K562 (cell line): Measurements from ENCODE around the gene TMEM243. TPM values are rescaled to one million over a fixed set of nuclear protein-coding genes. Genes with fewer than 3 reads are reported as not detected.

Experiments used
- ATAC-seq: fragments of 200-7000 bp; cut with Tn5 transposase; 3 replicates; pipeline ENCODE4 v1.9.1; 2020; ENCODE audit warnings: moderate library complexity
- BruUV-seq: library from RNA; stranded (reverse); fragments of 400-500 nt; replicated peaks from 2 replicates; lab custom pipeline; 2021; lab: Mats Ljungman, UMichigan
- CTCF ChIA-PET: fragments of 300-600 bp; formaldehyde crosslinking; extraction: SDS; loops from one replicate; lab custom pipeline; 2021; ENCODE audit warnings: low intra/inter-chr PET ratio; lab: Yijun Ruan, JAX
- POLR2A ChIA-PET: fragments of 300-600, 350-650 bp; sonication (Branson Sonifier 250); formaldehyde crosslinking; extraction: SDS; loops from one replicate; lab custom pipeline; 2021; ENCODE audit warnings: antibody characterized with exemption, inconsistent platforms; lab: Yijun Ruan, JAX
- DNase-seq, 4 experiments: peaks; one replicate each; pipeline versions ENCODE4 v3.0.0 to v3.0.0-alpha.2; 2011 to 2018; ENCODE audit warnings: low spot score in 3 of 4, mixed read lengths in 3 of 4; ENCODE audit errors: extremely low read depth in 1 of 4
- FAIRE-seq: peaks from 2 replicates; lab custom pipeline; 2011; peaks lifted over from hg19 to GRCh38; lab: Jason Lieb, UNC
- H2AFZ ChIP-seq: 2 replicates; pipeline ENCODE4 v1.6.0; 2011; ENCODE audit warnings: low read depth, low read length, control low read depth, inconsistent platforms
- H3K27ac ChIP-seq: fragments of 200-600 bp; 3 replicates; pipeline ENCODE4 v1.8.0; 2011; ENCODE audit warnings: low read depth, mild to moderate bottlenecking, control low read depth, inconsistent platforms, low read length, moderate library complexity, mixed read lengths; ENCODE audit errors: extremely low read depth
- H3K27me3 ChIP-seq, 2 experiments: fragments of 300-600 bp in 1 of 2; 2 replicates in 1 of 2; 3 replicates in 1 of 2; pipeline versions ENCODE4 v1.6.0 to v1.8.0; 2011; ENCODE audit warnings: inconsistent platforms in 2 of 2, low read length in 2 of 2, mild to moderate bottlenecking in 1 of 2, mixed read lengths in 1 of 2, moderate library complexity in 1 of 2; ENCODE audit not compliant: control insufficient read depth in 2 of 2, insufficient read depth in 2 of 2
- H3K36me3 ChIP-seq: fragments of 300-600 bp; 3 replicates; pipeline ENCODE4 v1.8.0; 2011; ENCODE audit warnings: mild to moderate bottlenecking, low read length, inconsistent platforms; ENCODE audit not compliant: control insufficient read depth, insufficient read depth
- H3K4me1 ChIP-seq, 2 experiments: fragments of 200-600 bp in 1 of 2; replicated peaks in 1 of 2; 2 replicates in 1 of 2; 3 replicates in 1 of 2; pipeline versions ENCODE4 v1.5.1 to v1.8.0; 2011; ENCODE audit warnings: inconsistent platforms in 2 of 2, low read length in 2 of 2, mild to moderate bottlenecking in 1 of 2, mixed read lengths in 1 of 2, moderate library complexity in 1 of 2; ENCODE audit not compliant: control insufficient read depth in 2 of 2, insufficient read depth in 2 of 2
- H3K4me2 ChIP-seq: 2 replicates; pipeline ENCODE4 v1.6.1; 2011; ENCODE audit warnings: low read length, control low read depth, inconsistent platforms, mixed read lengths; ENCODE audit not compliant: insufficient read depth
- H3K4me3 ChIP-seq: fragments of 200-600 bp; sonication (generic), shearing (Covaris generic); 2 replicates; pipeline ENCODE4 v1.5.1; 2016; ENCODE audit warnings: control low read depth, inconsistent platforms
- H3K79me2 ChIP-seq: fragments of 200-600 bp; 3 replicates; pipeline ENCODE4 v1.8.0; 2011; ENCODE audit warnings: low read length, inconsistent platforms; ENCODE audit not compliant: control insufficient read depth, insufficient read depth
- H3K9ac ChIP-seq, 2 experiments: 2 replicates each; pipeline versions ENCODE4 v1.6.0 to v1.6.1; 2011; ENCODE audit warnings: low read depth in 2 of 2, low read length in 2 of 2, control low read depth in 1 of 2, inconsistent platforms in 1 of 2, mild to moderate bottlenecking in 1 of 2, mixed read lengths in 1 of 2; ENCODE audit not compliant: insufficient read depth in 1 of 2
- H3K9me1 ChIP-seq: one replicate; pipeline ENCODE4 v1.6.0; 2011; ENCODE audit warnings: inconsistent platforms, mild to moderate bottlenecking, low read length, moderate library complexity; ENCODE audit not compliant: control insufficient read depth, insufficient read depth
- H3K9me3 ChIP-seq: replicated peaks from 2 replicates; pipeline ENCODE4 v1.5.1; 2011; ENCODE audit warnings: low read depth, low read length, inconsistent platforms; ENCODE audit not compliant: control insufficient read depth, insufficient read depth
- H4K20me1 ChIP-seq: replicated peaks from 2 replicates; pipeline ENCODE4 v1.6.1; 2011; ENCODE audit warnings: low read length, inconsistent platforms, mixed read lengths; ENCODE audit not compliant: control insufficient read depth, insufficient read depth
- C11orf30 ChIP-seq: fragments of 450-650 bp; IDR thresholded peaks from 2 replicates; pipeline ENCODE4 v1.6.1; 2016; ENCODE audit warnings: low read depth, mild to moderate bottlenecking
- DACH1 ChIP-seq: fragments of 450-650 bp; IDR thresholded peaks from 2 replicates; pipeline ENCODE4 v1.6.1; 2018; ENCODE audit not compliant: partially characterized antibody
- NR2C1 ChIP-seq, 2 experiments: fragments of 450-650 bp; IDR thresholded peaks; 2 replicates each; pipeline ENCODE4 v1.6.1; 2017; ENCODE audit warnings: mild to moderate bottlenecking in 2 of 2, antibody characterized with exemption in 1 of 2, inconsistent platforms in 1 of 2, missing compliant biosample characterization in 1 of 2, missing genetic modification characterization in 1 of 2
- RBM39 ChIP-seq: fragments of 200-400 bp; formaldehyde crosslinking; optimal IDR thresholded peaks from 2 replicates; pipeline ENCODE3; 2018; ENCODE audit warnings: low read depth, low read length
- SAFB2 ChIP-seq: fragments of 200-400 bp; formaldehyde crosslinking; IDR thresholded peaks from 2 replicates; pipeline ENCODE4 v1.6.1; 2018; ENCODE audit warnings: borderline replicate concordance, low read length, low read depth, moderate library complexity; ENCODE audit not compliant: severe bottlenecking
- ZNF408 ChIP-seq: fragments of 250-450 bp; sonication (Bioruptor Pico); IDR thresholded peaks from 2 replicates; pipeline ENCODE4 v1.4.0; 2020; ENCODE audit warnings: low read depth, mild to moderate bottlenecking, moderate library complexity
- ZNF583 ChIP-seq: fragments of 250-450 bp; sonication (Bioruptor Pico); IDR thresholded peaks from 2 replicates; pipeline ENCODE4 v1.4.0; 2020
- WGBS: fragments of 100-300 bp; shearing (Covaris generic); methylation state at CpG from one replicate; pipeline ENCODE4 v1.1.6; 2016; ENCODE audit warnings: low coverage, mixed read lengths; ENCODE audit not compliant: insufficient coverage; ENCODE audit errors: missing lambda C conversion rate; 5-methylcytosine and 5-hydroxymethylcytosine counted together
- in situ Hi-C: fragments of 300-500 bp; cut with MboI; formaldehyde crosslinking; loops from 4 replicates; pipeline ENCODE4 v1.15.0; 2018; ENCODE audit warnings: inconsistent platforms, mixed read lengths
- intact Hi-C: fragments of 100-400 bp; cut with micrococcal nuclease; formaldehyde crosslinking; loops from 2 replicates; pipeline ENCODE4 v1.14.2; 2022
- polyA plus RNA-seq, 8 experiments: library from polyadenylated mRNA; depleted of rRNA in 4 of 8; stranded (reverse) in 5 of 8; unstranded in 3 of 8; fragments of >200 nt; fragmentation: Nextera tagmentation in 2 of 8; fragmentation: Illumina TruSeq in 1 of 8; extraction: Ambion mirVana in 2 of 8; extraction: Trizol in 1 of 8; gene quantifications; 2 replicates each; pipeline versions ENCODE4 v1.2.1 to v1.2.3, GENCODE V29; 2011 to 2014; ENCODE audit warnings: inconsistent platforms in 1 of 8, missing spikeins in 1 of 8
- total RNA-seq, 7 experiments: library from RNA; depleted of rRNA in 6 of 7; stranded (reverse); fragments of >200 nt in 6 of 7; fragmentation: Illumina TruSeq in 2 of 7; extraction: Trizol in 2 of 7; gene quantifications; 2 replicates each; pipeline versions ENCODE4 v1.2.1 to v1.2.3, GENCODE V29; 2011 to 2021; ENCODE audit warnings: low replicate concordance in 1 of 7
- TF ChIP-seq, protein P1 (sequence below): sonication (generic); formaldehyde crosslinking; IDR thresholded peaks from 2 replicates; pipeline ENCODE4 v1.8.1; 2022; ENCODE audit warnings: missing genetic modification reagents
- TF ChIP-seq, protein P2 (sequence below): fragments of 200-800 bp; sonication (Bioruptor generic); IDR thresholded peaks from 2 replicates; pipeline ENCODE4 v1.6.1; 2016; ENCODE audit warnings: missing genetic modification characterization, missing compliant biosample characterization
- TF ChIP-seq, protein P3 (sequence below): fragments of 200-800 bp; sonication (Bioruptor generic); IDR thresholded peaks from 2 replicates; pipeline ENCODE4 v1.6.1; 2017; ENCODE audit warnings: missing genetic modification characterization, missing compliant biosample characterization

Gene TMEM243
- total and polyA plus RNA-seq, 9 of the 15 experiments (the other 6 are each of a cell fraction or from before 2014, with no cell fraction given): 3.9 to 8.6 (median 6.1) TPM

- H3K4me2 ChIP-seq: peak overlapping the region; percentile 99
- 0 out of 2 replicates have a peak, but pooled peaks cover 3% of the 10 kb centered on the region for H4K20me1 ChIP-seq
- in situ Hi-C loops (loop anchor here (5.0 kb wide), 1 partner anchor 214 kb away; no protein-coding TSS in a partner anchor), intact Hi-C loops (loop anchor here (5.0 to 10.0 kb wide), 3 partner anchors 149 to 724 kb away; partner anchors contain the start of genes CROT, DBF4 and SLC25A40)
- H3K4me3 ChIP-seq: peak overlapping the region; percentile 85
- peaks cover 10 to 17% of the 10 kb centered on the region in 2 experiments; a peak in 3 of 5 replicates for H3K4me1 ChIP-seq
- CTCF ChIA-PET: interaction anchor here (1.0 to 1.3 kb wide), 2 partner anchors 225 to 226 kb away, joined by 4 read pairs; no protein-coding TSS in a partner anchor
- no peak for ATAC-seq
- peak overlapping the region; percentile 98 for H3K27ac ChIP-seq
- H3K36me3 ChIP-seq: peaks cover 21% of the 10 kb centered on the region
- no peaks in the 10 kb centered on the region for H3K9me1 ChIP-seq
- H2AFZ ChIP-seq: peak overlapping the region; percentile 97
- no peaks in the 10 kb centered on the region for H3K27me3 ChIP-seq
- no peaks in the 10 kb centered on the region for H3K9me3 ChIP-seq
- FAIRE-seq: no peak
- no TSS peak for BruUV-seq
- peak overlapping the region; percentile 73 to 96 for H3K9ac ChIP-seq
- DNase-seq: no peak
- 10% methylated on average over 9 of the region's 9 CpGs for WGBS
- H3K79me2 ChIP-seq: peaks cover 45% of the 10 kb centered on the region
- POLR2A ChIA-PET: interaction anchor here (1.2 to 5.8 kb wide), 5 partner anchors 9 to 219 kb away, joined by 3 to 59 read pairs (median 8); no protein-coding TSS in a partner anchor
- TF ChIP-seq, protein P1, sequence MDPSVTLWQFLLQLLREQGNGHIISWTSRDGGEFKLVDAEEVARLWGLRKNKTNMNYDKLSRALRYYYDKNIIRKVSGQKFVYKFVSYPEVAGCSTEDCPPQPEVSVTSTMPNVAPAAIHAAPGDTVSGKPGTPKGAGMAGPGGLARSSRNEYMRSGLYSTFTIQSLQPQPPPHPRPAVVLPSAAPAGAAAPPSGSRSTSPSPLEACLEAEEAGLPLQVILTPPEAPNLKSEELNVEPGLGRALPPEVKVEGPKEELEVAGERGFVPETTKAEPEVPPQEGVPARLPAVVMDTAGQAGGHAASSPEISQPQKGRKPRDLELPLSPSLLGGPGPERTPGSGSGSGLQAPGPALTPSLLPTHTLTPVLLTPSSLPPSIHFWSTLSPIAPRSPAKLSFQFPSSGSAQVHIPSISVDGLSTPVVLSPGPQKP: no peak
- TF ChIP-seq ZNF583 (CRISPR knock-in tag) (no peak), SAFB2 (no peak), RBM39 (no peak), DACH1 (no peak), NR2C1 (IDR thresholded peaks at IDR 0.05) (no peak), NR2C1 (tag; IDR thresholded peaks at IDR 0.05) (no peak), C11orf30 (peak; percentile 76), ZNF408 (CRISPR knock-in tag) (no peak)
- TF ChIP-seq, protein P2, sequence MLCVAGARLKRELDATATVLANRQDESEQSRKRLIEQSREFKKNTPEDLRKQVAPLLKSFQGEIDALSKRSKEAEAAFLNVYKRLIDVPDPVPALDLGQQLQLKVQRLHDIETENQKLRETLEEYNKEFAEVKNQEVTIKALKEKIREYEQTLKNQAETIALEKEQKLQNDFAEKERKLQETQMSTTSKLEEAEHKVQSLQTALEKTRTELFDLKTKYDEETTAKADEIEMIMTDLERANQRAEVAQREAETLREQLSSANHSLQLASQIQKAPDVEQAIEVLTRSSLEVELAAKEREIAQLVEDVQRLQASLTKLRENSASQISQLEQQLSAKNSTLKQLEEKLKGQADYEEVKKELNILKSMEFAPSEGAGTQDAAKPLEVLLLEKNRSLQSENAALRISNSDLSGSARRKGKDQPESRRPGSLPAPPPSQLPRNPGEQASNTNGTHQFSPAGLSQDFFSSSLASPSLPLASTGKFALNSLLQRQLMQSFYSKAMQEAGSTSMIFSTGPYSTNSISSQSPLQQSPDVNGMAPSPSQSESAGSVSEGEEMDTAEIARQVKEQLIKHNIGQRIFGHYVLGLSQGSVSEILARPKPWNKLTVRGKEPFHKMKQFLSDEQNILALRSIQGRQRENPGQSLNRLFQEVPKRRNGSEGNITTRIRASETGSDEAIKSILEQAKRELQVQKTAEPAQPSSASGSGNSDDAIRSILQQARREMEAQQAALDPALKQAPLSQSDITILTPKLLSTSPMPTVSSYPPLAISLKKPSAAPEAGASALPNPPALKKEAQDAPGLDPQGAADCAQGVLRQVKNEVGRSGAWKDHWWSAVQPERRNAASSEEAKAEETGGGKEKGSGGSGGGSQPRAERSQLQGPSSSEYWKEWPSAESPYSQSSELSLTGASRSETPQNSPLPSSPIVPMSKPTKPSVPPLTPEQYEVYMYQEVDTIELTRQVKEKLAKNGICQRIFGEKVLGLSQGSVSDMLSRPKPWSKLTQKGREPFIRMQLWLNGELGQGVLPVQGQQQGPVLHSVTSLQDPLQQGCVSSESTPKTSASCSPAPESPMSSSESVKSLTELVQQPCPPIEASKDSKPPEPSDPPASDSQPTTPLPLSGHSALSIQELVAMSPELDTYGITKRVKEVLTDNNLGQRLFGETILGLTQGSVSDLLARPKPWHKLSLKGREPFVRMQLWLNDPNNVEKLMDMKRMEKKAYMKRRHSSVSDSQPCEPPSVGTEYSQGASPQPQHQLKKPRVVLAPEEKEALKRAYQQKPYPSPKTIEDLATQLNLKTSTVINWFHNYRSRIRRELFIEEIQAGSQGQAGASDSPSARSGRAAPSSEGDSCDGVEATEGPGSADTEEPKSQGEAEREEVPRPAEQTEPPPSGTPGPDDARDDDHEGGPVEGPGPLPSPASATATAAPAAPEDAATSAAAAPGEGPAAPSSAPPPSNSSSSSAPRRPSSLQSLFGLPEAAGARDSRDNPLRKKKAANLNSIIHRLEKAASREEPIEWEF (CRISPR knock-in tag): no peak
- TF ChIP-seq, protein P3, sequence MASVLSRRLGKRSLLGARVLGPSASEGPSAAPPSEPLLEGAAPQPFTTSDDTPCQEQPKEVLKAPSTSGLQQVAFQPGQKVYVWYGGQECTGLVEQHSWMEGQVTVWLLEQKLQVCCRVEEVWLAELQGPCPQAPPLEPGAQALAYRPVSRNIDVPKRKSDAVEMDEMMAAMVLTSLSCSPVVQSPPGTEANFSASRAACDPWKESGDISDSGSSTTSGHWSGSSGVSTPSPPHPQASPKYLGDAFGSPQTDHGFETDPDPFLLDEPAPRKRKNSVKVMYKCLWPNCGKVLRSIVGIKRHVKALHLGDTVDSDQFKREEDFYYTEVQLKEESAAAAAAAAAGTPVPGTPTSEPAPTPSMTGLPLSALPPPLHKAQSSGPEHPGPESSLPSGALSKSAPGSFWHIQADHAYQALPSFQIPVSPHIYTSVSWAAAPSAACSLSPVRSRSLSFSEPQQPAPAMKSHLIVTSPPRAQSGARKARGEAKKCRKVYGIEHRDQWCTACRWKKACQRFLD (CRISPR knock-in tag): 0 out of 2 replicates have a peak, but pooled peaks have one; percentile 16
Observed at GRCh38 chr7:87151002-87151728, 68.4 kb downstream of the TMEM243 start.
